ENCODE data around the gene HPDL.
"Not testable (repeated sequence)": the region's sequence is repeated elsewhere in the genome, so short reads cannot be mapped to it uniquely, and the experiment has no call there.

GRCh38 chr1:45360981-45361380 lies 34.3 kb downstream of the HPDL start:
- peak in 1 of 5 experiments; percentile 26 for TF ChIP-seq CTCF (IDR thresholded peaks at IDR 0.05 in 4 of 5, conservative IDR thresholded peaks at IDR 0.05 in 1 of 5)
- not testable (repeated sequence) for TF ChIP-seq POLR2A (IDR thresholded peaks at IDR 0.05)
